C4-2B (cell line): ENCODE results near the gene PRXL2A.

Experiments used
- H3K27ac ChIP-seq: fragments of 450-650 bp; 2 replicates; pipeline ENCODE4 v1.5.1; 2017
- CTCF ChIP-seq: fragments of 450-650 bp; conservative IDR thresholded peaks from 2 replicates; pipeline ENCODE4 v1.5.1; 2017; ENCODE audit warnings: mild to moderate bottlenecking
- ZFX ChIP-seq: fragments of 450-650 bp; IDR thresholded peaks from 2 replicates; pipeline ENCODE4 v1.6.1; 2017

Gene PRXL2A

GRCh38 chr10:80411267-80411668, 2.9 kb downstream of the PRXL2A start:
- TF ChIP-seq ZFX (no peak), CTCF (no peak)
- no peak overlapping the region for H3K27ac ChIP-seq

DNA sequence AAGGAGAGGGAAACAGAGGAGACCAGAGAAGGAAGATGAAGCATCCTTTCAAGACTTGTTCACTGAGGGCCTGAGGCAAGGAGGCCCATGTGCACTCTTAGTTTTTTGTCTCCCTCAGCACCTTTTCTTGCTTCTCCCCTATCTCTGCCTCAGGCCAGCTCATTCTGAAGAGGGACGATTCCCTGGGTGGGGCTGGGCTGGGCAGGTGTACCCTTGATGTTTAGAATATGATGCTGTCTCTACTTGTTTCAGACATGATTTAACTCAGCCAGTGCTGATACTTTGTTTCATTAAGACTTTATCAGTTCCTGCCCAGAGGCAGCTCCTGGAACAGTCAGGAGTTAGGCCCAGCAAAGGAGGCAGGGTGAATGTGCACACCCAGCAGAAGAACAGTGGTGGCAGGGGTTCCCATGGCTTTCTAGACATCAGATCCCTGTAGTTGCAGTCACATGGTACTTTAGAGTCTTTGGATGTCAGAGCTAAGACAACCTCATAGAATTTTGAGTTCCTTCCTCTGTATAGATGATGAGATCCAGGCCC, 3.4 kb downstream of the PRXL2A start:
- no peak for TF ChIP-seq CTCF
- no peak for TF ChIP-seq ZFX
- H3K27ac ChIP-seq = no peak overlapping the region

- no peak for TF ChIP-seq ZFX
- TF ChIP-seq CTCF = no peak
- H3K27ac ChIP-seq = no peak overlapping the region
Observed at GRCh38 chr10:80412486-80412885, 4.1 kb downstream of the PRXL2A start.

- TF ChIP-seq CTCF (no peak), ZFX (no peak)
- H3K27ac ChIP-seq = peak overlapping the region; percentile 29; the same call in 1 of the 2 replicates
Observed at GRCh38 chr10:80413271-80413996, 5.1 kb downstream of the PRXL2A start.

DNA sequence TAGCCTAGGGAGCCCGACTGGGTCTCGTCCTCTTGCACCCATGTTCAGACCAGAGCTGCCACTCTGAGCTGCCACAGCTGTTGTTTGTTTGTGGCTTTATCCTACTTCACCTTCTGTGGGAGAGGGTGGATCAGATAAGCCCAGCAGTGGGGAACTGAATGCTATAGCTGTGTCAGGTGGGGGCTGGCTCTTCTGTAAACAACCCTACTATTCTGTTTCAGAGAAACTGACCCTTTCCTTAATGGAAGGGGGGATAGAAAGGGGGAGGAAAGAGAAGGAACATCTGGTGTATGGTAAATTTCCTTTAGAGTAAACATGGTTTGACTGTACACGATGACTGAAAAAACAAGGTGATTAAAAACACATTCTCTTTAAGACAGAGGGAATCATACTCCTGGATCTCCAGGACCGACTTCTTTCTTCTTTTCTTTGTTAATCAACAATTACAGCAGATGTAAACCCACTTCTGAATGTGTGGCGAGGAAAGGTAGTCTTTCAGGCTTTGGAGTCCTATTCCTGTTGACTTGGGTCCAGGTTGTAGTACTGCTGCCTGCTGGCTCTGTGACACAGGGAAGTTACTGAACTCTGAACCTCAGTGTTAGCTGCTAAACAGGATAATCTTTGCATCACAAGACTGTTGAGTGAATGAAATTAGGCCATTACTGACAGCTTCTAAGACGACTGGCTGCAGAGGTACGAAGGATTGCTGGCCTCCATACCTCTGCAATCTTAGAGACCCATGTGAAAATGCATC, 6.0 kb downstream of the PRXL2A start:
- peak overlapping the region; percentile 29; the same call in 1 of the 2 replicates for H3K27ac ChIP-seq
- TF ChIP-seq CTCF = no peak
- TF ChIP-seq ZFX = no peak

GRCh38 chr10:80415734-80416478, 7.6 kb downstream of the PRXL2A start:
- H3K27ac ChIP-seq = peak overlapping the region; percentile 29
- TF ChIP-seq CTCF (no peak), ZFX (no peak)
